Measurements from ENCODE around the gene NXPE3. TPM values are rescaled to one million over a fixed set of nuclear protein-coding genes. Genes with fewer than 3 reads are reported as not detected.

NXPE3 gene
- polyA plus RNA-seq, 1 experiment = 41.1 TPM

DNA sequence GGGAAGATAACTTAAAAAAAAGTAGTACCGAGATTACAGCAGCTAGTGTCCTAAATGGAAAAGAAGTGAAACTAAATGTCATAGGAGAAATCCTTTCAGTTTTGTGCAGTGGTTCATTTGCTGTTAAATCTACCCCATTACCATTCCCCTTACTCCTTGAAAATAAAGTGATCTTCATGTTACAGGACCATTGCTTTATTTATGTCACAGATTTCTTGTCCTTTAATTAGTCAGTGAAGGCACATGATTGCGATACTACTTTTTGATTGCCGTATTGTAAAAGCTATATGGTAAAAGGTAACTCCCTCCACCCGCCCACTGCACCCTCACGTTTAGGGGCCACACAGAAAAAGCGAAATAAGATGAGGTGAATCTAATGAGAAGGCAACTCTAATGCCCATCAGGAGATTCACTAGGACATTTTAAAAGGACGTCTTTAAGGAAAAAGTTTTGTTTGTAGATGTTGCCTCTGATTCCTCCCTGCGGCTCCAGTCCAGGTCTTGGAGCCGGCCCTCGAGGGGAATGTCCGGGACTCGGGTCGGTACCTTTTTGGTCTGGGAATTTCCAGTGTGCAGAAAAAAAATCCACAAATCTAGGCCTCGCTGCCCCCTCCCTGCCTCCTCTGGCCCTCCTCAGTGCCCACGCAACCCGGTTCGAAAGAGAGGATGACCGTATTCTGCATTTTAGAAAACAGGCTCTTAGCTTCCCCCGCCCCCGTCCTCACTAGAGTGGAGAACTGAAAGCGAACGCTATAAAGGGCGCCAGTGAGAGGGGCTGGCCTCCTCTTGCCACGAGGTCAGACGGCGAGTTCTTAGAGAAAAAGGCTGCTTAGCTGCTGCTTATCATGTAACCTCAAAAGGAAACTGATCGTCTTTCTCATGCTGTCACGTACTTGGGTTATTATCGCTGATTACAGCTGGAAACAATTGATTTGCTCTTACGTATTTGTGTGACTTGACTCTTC is 48.5 kb downstream of the NXPE3 start:
- H3K9me3 ChIP-seq (ENCODE audit: control insufficient read depth, insufficient read depth, low read length) = no peaks in the 10 kb centered on the region
- CTCF ChIA-PET = interaction anchor here (0.7 to 4.4 kb wide), 7 partner anchors 9 to 709 kb away, joined by 3 to 29 read pairs (median 5); no protein-coding TSS in a partner anchor
- peak overlapping the region; percentile 93 for H3K27ac ChIP-seq (ENCODE audit: low read depth, low read length)
- DNase-seq (ENCODE audit: low read depth, low spot score) = no peak
- H3K4me3 ChIP-seq (ENCODE audit: low read depth, low read length) = peak overlapping the region; percentile 67
- TF ChIP-seq, protein P1, sequence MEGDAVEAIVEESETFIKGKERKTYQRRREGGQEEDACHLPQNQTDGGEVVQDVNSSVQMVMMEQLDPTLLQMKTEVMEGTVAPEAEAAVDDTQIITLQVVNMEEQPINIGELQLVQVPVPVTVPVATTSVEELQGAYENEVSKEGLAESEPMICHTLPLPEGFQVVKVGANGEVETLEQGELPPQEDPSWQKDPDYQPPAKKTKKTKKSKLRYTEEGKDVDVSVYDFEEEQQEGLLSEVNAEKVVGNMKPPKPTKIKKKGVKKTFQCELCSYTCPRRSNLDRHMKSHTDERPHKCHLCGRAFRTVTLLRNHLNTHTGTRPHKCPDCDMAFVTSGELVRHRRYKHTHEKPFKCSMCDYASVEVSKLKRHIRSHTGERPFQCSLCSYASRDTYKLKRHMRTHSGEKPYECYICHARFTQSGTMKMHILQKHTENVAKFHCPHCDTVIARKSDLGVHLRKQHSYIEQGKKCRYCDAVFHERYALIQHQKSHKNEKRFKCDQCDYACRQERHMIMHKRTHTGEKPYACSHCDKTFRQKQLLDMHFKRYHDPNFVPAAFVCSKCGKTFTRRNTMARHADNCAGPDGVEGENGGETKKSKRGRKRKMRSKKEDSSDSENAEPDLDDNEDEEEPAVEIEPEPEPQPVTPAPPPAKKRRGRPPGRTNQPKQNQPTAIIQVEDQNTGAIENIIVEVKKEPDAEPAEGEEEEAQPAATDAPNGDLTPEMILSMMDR (IDR thresholded peaks at IDR 0.05; ENCODE audit: low read depth, low read length) = no peak
- no peaks in the 10 kb centered on the region for H3K27me3 ChIP-seq (ENCODE audit: control insufficient read depth, insufficient read depth, low read length)
- POLR2A ChIA-PET = interaction anchor here (0.6 to 2.5 kb wide), 4 partner anchors 9 to 36 kb away, joined by 3 to 39 read pairs (median 4); partner anchors contain the start of gene NFKBIZ

DNA sequence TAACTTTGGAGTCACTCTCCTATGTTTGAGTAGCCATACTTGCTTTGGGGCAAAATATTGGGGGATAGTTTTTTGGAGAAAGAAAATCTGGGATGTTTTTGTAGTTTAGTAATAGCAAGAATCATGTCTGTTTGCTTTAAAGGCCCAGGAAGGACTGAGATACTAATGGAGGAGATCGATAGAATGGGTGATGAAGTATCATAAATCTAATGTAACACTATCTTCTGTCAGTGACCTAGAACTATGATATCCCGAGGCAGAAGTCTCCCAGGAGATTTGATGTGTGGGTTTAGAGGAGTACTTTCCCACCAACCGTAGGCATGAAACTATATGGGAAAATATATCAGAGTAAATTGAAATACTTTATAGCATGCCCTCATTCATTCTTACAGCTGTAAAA is 49.3 kb downstream of the NXPE3 start:
- Histone ChIP-seq H3K27ac (ENCODE audit: low read depth, low read length) (no peak overlapping the region), H3K9me3 (ENCODE audit: control insufficient read depth, insufficient read depth, low read length) (no peaks in the 10 kb centered on the region), H3K27me3 (ENCODE audit: control insufficient read depth, insufficient read depth, low read length) (no peaks in the 10 kb centered on the region), H3K4me3 (ENCODE audit: low read depth, low read length) (peak overlapping the region; percentile 67)
- TF ChIP-seq, protein P1 (IDR thresholded peaks at IDR 0.05; ENCODE audit: low read depth, low read length) = no peak
- DNase-seq (ENCODE audit: low read depth, low spot score) = no peak
- ChIA-PET CTCF (interaction anchor here (0.7 to 4.4 kb wide), 4 partner anchors 10 to 397 kb away, joined by 3 to 29 read pairs (median 6); no protein-coding TSS in a partner anchor), POLR2A (interaction anchor here (0.6 to 2.5 kb wide), 4 partner anchors 10 to 35 kb away, joined by 3 to 39 read pairs (median 4); partner anchors contain the start of gene NFKBIZ)

DNA sequence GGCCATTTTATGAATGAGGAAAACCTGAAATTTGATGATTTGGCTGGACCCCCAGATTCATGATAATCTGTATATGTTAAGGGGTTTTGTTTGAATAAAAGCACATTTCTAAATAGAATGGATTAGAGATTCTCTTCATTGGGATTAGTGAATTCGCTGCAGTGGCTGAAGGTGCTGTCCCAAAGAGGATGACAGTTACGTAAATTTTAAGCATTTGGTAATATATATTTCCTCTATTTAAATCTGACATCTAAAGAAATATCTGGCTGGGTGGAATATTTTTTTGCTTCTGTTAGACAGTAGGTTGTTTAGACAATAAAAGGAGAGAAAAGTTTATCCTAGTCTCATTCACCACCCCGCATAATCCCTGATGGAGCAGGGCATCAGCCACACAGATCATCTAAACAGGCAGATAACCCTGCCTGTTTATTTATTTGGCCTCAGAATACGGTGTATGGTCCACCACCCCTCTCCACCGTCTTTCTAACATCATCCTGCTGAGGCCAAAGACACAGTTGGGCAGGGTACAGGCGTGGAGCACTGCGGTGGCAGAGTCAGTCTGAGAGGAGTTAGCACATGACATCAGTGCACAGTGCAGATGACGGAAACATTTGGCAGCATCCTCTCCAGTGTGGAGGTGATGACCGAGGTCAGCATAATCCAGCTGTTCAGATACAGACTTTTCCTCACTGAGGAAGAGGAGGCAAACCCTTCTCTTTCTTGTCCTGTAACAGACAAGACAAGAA is 49.9 kb downstream of the NXPE3 start:
- ChIA-PET CTCF (interaction anchor here (0.8 to 4.4 kb wide), 6 partner anchors 16 to 396 kb away, joined by 3 to 29 read pairs (median 3); no protein-coding TSS in a partner anchor), POLR2A (interaction anchor here (1.6 kb wide), 1 partner anchor 20 kb away, joined by 5 read pairs; the partner anchor contains the start of gene NFKBIZ)
- TF ChIP-seq, protein P1 (IDR thresholded peaks at IDR 0.05; ENCODE audit: low read depth, low read length) = no peak
- Histone ChIP-seq H3K9me3 (ENCODE audit: control insufficient read depth, insufficient read depth, low read length) (no peaks in the 10 kb centered on the region), H3K27ac (ENCODE audit: low read depth, low read length) (peak overlapping the region; percentile 23), H3K4me3 (ENCODE audit: low read depth, low read length) (peak overlapping the region; percentile 67), H3K27me3 (ENCODE audit: control insufficient read depth, insufficient read depth, low read length) (no peaks in the 10 kb centered on the region)
- no peak for DNase-seq (ENCODE audit: low read depth, low spot score)

DNA sequence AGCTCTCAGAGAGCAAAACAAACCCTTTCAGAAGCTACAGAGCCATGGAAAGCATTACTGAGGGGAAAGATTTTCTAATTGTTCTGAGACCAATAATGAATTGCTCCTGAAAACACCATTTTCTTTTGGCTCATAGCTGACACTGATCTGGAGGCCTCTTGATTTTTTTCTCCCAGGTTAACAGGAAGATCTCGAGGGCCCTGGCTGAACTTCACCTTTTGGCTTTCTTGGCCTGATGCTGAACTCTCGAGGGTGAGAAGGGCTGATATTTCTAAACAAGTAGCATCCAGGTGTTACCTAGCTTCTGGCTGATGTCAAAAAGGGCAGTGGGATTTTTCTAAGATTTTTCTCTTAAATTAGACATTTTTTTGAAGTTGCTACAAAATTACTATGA is 50.4 kb downstream of the NXPE3 start:
- Histone ChIP-seq H3K27me3 (ENCODE audit: control insufficient read depth, insufficient read depth, low read length) (no peaks in the 10 kb centered on the region), H3K4me3 (ENCODE audit: low read depth, low read length) (peak overlapping the region; percentile 67), H3K9me3 (ENCODE audit: control insufficient read depth, insufficient read depth, low read length) (no peaks in the 10 kb centered on the region), H3K27ac (ENCODE audit: low read depth, low read length) (peak overlapping the region; percentile 23)
- ChIA-PET POLR2A (interaction anchor here (1.6 kb wide), 1 partner anchor 20 kb away, joined by 5 read pairs; the partner anchor contains the start of gene NFKBIZ), CTCF (interaction anchor here (0.8 to 4.4 kb wide), 7 partner anchors 10 to 396 kb away, joined by 3 to 29 read pairs (median 3); no protein-coding TSS in a partner anchor)
- TF ChIP-seq, protein P1 (IDR thresholded peaks at IDR 0.05; ENCODE audit: low read depth, low read length) = no peak
- no peak for DNase-seq (ENCODE audit: low read depth, low spot score)

All from AG04450 (cell line).